Ovary (tissue), 3 donors: ENCODE results near the gene APEH.

ENCODE experiments used
- POLR2A ChIP-seq: fragments of 450-650 bp; IDR thresholded peaks from one replicate; pipeline ENCODE4 v1.6.1; 2017; ENCODE audit warnings: antibody characterized with exemption, mild to moderate bottlenecking, moderate library complexity
- TF ChIP-seq, protein P1 (sequence below), 3 donors: fragments of 450-650 bp in 2 of 3; fragments of 200-600 bp in 1 of 3; IDR thresholded peaks; one replicate each; pipeline versions ENCODE4 v1.5.1 to v1.8.0; 2016 to 2022; ENCODE audit warnings: antibody characterized with exemption in 3 of 3, mild to moderate bottlenecking in 1 of 3
- donor health status: DM: no; HTN: no; CAD: no.

DNA sequence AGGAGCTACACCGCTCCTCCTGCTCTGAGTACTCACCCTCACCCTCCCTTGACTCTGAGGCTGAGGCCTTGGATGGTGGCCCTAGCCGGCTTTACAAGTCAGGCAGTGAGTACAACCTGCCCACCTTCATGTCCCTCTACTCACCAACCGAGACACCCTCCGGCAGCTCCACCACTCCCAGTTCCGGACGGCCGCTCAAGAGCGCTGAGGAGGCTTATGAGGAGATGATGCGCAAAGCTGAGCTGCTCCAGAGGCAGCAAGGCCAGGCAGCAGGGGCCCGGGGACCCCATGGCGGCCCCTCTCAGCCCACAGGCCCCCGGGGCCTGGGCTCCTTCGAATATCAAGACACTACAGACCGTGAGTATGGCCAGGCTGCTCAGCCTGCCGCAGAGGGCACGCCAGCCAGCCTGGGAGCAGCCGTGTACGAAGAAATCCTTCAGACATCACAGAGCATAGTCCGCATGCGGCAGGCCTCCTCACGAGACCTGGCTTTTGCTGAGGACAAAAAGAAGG is 21.2 kb upstream of the APEH start:
- TF ChIP-seq POLR2A: no peak
- TF ChIP-seq, protein P1, sequence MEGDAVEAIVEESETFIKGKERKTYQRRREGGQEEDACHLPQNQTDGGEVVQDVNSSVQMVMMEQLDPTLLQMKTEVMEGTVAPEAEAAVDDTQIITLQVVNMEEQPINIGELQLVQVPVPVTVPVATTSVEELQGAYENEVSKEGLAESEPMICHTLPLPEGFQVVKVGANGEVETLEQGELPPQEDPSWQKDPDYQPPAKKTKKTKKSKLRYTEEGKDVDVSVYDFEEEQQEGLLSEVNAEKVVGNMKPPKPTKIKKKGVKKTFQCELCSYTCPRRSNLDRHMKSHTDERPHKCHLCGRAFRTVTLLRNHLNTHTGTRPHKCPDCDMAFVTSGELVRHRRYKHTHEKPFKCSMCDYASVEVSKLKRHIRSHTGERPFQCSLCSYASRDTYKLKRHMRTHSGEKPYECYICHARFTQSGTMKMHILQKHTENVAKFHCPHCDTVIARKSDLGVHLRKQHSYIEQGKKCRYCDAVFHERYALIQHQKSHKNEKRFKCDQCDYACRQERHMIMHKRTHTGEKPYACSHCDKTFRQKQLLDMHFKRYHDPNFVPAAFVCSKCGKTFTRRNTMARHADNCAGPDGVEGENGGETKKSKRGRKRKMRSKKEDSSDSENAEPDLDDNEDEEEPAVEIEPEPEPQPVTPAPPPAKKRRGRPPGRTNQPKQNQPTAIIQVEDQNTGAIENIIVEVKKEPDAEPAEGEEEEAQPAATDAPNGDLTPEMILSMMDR (IDR thresholded peaks at IDR 0.05): no peak
